ENCODE data around the gene FAM53A.

- TF ChIP-seq CTCF (conservative IDR thresholded peaks at IDR 0.05; ENCODE audit: low read depth, low read length): no peak
- TF ChIP-seq POLR2A (IDR thresholded peaks at IDR 0.05; ENCODE audit: low read depth, low read length): no peak
- TF ChIP-seq MXI1 (IDR thresholded peaks at IDR 0.05; ENCODE audit: borderline replicate concordance, low read depth, low read length): no peak
- no peak for TF ChIP-seq RCOR1 (IDR thresholded peaks at IDR 0.05; ENCODE audit: insufficient replicate concordance, low read length)
- TF ChIP-seq, protein P1, sequence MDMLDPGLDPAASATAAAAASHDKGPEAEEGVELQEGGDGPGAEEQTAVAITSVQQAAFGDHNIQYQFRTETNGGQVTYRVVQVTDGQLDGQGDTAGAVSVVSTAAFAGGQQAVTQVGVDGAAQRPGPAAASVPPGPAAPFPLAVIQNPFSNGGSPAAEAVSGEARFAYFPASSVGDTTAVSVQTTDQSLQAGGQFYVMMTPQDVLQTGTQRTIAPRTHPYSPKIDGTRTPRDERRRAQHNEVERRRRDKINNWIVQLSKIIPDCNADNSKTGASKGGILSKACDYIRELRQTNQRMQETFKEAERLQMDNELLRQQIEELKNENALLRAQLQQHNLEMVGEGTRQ (IDR thresholded peaks at IDR 0.05; ENCODE audit: low read depth, low read length): no peak
- no peak for TF ChIP-seq NFE2L2 (IDR thresholded peaks at IDR 0.05; ENCODE audit: low read depth, low read length)
- no peak for TF ChIP-seq SMC3 (IDR thresholded peaks at IDR 0.05; ENCODE audit: low read depth, low read length)
- TF ChIP-seq RFX5 (IDR thresholded peaks at IDR 0.05; ENCODE audit: low read depth, low read length): no peak
- TF ChIP-seq FOS (IDR thresholded peaks at IDR 0.05; ENCODE audit: low read depth, low read length): no peak
Observed at GRCh38 chr4:1641671-1642070, 42.4 kb downstream of the FAM53A start.
